Measurements from ENCODE around the gene KIF4B. TPM values are rescaled to one million over a fixed set of nuclear protein-coding genes. Genes with fewer than 3 reads are reported as not detected.
"Not testable (repeated sequence)": the region's sequence is repeated elsewhere in the genome, so short reads cannot be mapped to it uniquely, and the experiment has no call there.

The KIF4B gene, protein sequence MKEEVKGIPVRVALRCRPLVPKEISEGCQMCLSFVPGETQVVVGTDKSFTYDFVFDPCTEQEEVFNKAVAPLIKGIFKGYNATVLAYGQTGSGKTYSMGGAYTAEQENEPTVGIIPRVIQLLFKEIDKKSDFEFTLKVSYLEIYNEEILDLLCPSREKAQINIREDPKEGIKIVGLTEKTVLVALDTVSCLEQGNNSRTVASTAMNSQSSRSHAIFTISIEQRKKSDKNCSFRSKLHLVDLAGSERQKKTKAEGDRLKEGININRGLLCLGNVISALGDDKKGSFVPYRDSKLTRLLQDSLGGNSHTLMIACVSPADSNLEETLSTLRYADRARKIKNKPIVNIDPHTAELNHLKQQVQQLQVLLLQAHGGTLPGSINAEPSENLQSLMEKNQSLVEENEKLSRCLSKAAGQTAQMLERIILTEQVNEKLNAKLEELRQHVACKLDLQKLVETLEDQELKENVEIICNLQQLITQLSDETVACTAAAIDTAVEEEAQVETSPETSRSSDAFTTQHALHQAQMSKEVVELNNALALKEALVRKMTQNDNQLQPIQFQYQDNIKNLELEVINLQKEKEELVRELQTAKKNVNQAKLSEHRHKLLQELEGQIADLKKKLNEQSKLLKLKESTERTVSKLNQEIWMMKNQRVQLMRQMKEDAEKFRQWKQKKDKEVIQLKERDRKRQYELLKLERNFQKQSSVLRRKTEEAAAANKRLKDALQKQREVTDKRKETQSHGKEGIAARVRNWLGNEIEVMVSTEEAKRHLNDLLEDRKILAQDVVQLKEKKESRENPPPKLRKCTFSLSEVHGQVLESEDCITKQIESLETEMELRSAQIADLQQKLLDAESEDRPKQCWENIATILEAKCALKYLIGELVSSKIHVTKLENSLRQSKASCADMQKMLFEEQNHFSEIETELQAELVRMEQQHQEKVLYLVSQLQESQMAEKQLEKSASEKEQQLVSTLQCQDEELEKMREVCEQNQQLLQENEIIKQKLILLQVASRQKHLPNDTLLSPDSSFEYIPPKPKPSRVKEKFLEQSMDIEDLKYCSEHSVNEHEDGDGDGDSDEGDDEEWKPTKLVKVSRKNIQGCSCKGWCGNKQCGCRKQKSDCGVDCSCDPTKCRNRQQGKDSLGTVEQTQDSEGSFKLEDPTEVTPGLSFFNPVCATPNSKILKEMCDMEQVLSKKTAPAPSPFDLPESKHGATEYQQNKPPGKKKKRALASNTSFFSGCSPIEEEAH
- under 1 TPM; 0.14 to 0.18 (median 0.18) TPM for polyA plus RNA-seq (ENCODE audit: insufficient read length in 4 of 4)

DNA sequence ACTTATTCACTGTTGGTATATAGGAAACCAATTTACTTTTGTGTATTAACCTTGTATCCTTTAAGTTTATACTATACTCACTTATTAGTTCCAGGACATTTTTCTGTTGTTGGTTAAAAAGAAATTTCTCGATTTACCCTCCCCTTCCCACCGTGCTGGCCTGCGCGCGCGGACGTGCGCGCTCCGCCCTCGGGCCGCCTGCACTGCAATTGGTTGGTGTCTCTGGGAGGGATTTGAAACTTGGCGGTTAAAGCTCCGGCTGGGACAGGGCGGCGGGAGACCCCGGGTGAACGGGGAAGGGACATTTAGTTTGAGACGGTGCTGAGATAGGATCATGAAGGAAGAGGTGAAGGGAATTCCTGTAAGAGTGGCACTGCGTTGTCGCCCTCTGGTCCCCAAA is at the start of gene KIF4B:
TSS of gene KIF4B (plus strand) at position 230 of the 400 bp plus-strand sequence. CDS start at position 335, 105 bp downstream.
- DNase-seq (ENCODE audit: low read depth in 4 of 4, low spot score in 2 of 4), result no peak

DNA sequence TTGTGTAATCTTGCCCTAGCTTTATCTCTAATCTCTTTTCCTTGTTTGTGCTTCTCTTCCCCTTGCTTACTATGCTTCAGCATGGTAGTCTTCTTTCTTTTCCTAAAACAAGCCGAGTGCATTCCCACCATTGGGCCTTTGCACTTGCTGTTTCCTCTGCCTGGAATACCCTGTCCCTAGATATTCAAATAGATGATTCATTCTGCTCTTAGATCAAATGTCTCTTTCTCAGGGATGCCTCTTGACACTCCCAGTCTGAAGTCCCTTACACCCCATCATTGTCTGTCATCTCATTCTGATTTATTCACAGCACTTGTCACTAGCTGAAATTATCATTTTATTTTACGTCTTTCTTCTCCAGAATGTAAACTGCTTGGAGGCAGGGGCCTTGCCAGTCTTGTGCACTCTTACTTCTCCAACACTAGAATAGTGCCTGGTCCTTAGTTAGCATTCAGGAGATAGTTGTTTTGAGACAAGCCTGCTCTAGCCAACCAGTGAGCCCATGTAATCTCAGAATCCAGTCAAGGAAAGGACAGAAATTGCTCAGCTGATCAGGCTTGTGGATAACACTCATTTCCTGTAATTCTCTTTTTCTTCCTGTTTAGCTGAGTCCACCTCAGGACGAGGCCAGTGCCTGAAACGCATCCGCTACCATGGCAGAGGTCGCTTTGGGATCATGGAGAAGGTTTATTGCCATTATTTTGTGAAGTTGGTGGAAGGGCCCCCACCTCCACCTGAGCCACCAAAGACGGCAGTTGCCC is 47.3 kb upstream of the KIF4B start:
- DNase-seq (ENCODE audit: low read depth in 4 of 4, low spot score in 2 of 4), result no peak

DNA sequence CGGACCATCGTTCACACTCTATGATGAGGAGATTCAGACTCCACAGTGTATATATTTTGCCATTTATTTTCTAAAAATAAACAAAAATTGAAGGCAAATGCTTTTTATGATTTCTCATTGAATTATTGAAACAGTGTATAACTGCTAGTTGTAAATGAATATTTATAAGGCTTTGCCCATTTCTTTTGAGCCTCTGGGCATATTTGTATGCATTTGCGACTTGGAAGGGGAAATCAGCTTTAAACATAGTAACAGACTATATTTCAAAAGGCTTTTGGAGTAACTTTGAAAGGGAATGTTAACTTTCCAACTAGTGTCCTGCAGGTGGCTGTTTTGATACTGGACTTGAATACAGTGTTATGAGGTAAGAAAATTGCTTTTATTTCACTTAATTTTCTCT is 46.7 kb upstream of the KIF4B start:
- DNase-seq (ENCODE audit: low read depth in 4 of 4, low spot score in 2 of 4), result no peak

DNA sequence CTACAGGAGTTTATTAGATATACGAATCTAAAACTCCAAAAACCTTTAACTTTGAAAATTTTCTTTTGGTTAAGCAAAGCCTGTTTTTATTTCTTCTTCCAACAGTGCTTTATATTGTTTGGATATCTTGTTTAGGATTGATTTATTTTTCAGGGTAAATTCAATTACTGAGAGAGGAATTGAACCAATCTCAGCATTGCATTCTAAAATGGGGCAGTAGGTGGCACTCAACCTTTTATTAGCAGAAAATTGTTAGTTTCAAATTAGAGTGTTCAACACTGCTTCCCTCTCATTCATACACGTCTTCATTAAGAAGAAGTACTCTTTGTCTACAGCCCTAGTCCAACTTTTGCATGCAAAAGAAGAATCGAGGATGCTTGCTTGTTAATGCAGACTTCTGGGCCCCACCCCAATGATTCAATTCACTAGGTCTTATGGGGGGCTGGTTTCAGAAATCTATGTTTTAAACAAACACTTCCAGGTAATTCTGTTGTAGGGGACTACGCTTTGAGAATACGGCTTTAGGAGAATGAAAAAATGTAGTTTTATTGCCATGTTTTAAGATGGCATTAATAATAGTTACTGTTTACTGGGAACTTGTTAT is 46.0 kb upstream of the KIF4B start:
- DNase-seq (ENCODE audit: low read depth in 4 of 4, low spot score in 2 of 4), result no peak

DNA sequence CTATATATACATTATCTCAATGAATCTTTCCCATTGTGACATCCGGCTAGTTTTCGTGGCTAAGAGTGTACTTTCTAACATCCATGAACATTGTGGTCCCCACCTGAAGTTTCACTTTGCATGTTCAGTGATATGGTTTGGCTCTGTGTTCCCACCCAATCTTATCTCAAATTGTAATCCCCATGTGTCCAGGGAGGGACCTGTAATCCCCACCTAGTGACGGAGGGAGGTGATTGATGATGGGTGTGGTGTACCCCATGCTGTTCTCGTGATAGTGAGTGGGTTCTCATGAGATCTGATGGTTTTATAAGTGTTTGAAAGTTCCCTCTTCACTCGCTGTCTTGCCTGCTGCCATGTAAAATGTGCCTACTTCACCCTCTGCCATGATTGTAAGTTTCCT is 44.6 kb upstream of the KIF4B start:
- DNase-seq (ENCODE audit: low read depth in 4 of 4, low spot score in 2 of 4), result no peak

DNA sequence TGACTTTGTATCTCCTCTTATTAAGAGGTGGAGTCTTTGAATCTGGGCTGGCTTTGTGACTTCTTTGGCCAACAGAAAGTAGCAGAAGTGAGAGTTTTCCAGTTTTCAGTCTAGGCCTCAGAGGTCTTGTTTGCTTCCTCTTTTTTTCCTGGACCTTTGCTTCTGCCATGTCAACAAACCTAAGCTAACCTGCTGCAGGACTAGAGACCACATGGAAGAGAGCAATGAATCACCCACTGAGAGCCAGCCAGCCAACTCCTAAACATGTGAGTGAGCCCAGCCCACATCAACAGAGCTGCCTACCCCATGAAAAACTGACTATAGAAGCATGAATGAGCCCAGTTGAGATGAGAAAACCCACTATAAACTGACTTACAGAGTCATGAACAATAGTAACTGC is 42.8 kb upstream of the KIF4B start:
- DNase-seq (ENCODE audit: low read depth in 4 of 4, low spot score in 2 of 4), result no peak

DNA sequence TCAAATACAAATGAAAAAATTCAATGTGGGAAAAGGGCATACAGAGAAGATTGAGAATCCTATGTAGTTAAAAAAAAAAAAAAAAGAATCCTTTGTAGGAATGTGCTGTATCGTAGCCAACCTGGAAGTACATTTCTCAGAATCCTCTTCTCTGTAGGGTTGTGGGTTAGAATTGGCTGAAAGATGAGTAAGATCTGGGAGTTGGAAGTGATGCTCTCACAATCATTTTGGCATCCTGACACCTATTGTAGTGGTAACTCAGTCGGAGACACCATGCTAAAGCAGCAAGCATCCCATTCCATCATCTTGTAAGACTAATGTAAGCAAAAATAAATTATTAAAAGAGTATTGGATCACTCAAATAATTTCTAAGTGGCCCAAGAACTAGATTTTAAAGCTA is 42.1 kb upstream of the KIF4B start:
- DNase-seq (ENCODE audit: low read depth in 4 of 4, low spot score in 2 of 4), result no peak

DNA sequence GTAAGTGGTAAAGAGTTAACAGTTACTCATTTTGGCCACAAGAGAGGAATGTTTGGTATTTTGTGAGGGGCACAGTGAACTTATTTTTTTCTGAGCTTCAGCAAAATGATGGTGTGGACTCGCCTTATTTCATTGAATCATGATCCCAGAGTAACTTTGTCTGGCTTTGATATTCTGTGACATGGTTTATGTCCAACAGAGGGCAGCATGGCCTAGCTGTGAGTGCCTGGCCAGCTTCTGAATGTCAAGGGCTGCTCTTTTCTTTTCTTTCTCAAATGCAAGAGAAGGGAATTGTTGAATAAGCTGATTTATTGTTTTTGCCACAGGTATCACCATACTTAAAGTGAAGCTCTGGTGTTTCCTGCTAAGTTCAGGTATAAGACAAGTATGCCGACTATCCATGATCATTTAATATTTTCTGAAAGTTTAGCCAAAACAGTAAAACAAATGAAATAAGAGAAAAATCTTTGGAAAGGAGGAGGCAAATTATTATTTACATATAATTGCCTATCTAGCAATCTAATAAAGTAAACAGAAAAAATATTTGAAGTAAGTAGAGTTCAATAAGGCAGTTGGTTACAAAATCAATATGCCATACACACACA is 41.0 kb upstream of the KIF4B start:
- DNase-seq (ENCODE audit: low read depth in 4 of 4, low spot score in 2 of 4), result peak in 2 of 4 donors; percentile 11 to 13

DNA sequence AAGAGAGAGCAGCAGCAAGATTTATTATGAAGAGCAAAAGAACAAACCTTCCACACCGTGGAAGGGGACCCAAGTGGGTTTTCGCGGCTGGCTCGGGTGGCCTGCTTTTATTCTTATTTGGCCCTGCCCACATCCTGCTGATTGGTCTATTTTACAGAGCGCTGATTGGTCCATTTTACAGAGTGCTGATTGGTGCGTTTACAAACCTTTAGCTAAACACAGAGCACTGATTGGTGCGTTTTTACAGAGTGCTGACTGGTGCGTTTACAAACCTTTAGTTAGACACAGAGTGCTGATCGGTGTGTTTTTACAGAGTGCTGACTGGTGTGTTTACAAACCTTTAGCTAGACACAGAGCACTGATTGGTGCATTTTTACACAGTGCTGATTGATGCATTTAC is 37.5 kb upstream of the KIF4B start:
- not testable (repeated sequence) for DNase-seq (ENCODE audit: low read depth in 4 of 4, low spot score in 2 of 4)

DNA sequence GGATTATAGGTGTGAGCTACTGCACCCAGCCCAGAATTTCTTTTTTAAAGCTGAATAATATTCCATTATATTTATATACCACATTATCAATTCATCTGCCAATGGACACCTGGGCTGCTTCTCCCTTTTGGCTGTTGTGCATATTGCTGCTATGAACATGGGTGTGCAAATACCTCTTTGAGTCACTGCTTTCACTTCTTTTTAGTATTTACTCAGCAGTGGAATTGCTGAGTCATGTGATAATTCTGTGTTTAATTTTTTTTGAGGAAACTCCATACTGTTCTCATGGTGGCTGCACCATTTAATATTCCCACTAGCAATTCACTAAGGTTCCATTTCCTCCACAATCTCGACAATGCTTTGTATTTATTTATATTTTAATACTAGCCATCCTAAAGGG is 36.1 kb upstream of the KIF4B start:
- no peak for DNase-seq (ENCODE audit: low read depth in 4 of 4, low spot score in 2 of 4)

DNA sequence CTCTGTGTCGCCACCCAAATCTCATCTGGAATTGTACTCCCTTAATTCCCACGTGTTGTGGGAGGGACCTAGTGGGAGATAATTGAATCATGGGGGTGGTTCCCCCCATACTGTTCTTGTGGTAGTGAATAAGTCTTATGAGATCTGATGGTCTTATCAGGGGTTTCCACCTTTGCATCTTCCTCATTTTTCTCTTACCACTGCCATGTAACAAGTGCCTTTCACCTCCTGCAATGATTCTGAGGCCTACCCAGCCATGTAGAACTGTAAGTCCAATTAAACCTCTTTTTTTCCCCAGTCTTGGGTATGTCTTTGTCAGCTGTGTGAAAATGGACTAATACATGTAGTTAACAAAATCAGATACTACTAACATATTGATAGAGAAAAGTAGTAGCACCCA is 35.3 kb upstream of the KIF4B start:
- not testable (repeated sequence) for DNase-seq (ENCODE audit: low read depth in 4 of 4, low spot score in 2 of 4)

DNA sequence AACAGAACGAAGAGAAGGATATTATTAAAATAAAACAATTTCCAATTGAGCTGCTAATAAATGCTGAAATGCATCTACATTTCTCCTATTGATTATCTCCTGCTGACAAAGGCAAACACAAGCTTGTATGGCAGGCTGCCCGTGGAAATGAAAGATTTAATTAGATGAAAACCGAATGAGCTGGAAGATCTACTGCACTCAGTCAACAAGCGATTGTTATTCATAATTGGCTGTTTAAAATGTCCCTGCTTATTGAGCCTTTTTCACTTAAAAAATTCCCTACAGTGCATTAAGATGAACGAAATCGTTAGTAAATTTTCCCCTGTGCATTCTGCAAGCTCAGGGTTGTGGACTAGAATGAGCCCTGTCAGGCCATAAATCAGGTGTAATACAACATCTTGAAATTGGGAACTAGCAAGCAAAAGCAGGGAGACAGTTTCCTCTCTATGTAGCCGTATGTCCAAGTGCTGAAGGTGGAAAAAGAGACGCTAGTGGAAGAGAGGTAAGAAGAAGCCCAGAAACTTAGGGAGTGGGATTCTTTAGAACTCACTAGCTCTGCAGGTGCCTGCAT is 28.5 kb upstream of the KIF4B start:
- no peak for DNase-seq (ENCODE audit: low read depth in 4 of 4, low spot score in 2 of 4)

DNA sequence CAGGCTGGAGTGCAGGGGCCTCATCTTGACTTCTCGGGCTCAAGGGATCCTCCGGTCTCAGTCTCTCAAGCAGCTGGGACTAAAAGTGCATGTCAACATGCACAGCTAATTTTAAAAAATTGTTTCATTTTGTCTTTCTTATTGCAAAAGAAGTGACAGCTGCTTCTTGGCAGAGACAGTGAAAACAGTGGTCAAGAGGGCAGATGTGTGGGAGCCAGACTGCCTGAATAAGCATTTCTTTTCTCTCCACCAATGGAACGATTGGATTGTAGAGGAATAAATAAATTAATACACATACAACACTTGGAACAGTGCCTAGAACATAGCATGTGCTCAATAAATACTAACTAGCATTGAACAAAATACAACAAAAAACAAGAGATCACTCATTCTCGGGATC is 27.4 kb upstream of the KIF4B start:
- no peak for DNase-seq (ENCODE audit: low read depth in 4 of 4, low spot score in 2 of 4)

DNA sequence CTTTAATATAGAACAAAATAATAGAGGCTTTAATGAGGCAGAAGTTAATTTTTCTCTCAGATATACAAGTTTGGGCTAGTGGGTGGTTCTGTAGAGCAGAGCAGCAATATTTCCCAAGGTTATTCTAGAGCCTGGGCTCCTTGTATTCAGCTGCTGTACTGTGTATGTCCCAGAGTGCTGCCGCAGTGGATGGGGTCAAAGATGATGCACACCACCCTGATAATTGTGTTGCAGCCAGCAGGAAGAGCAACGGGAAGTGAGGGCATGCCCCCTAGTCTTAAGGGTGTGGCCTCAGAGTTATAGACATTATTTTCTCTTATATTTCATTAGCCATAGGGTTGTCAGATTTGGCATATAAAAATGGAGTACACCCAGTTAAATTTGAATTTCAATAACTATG is 23.9 kb upstream of the KIF4B start:
- DNase-seq (ENCODE audit: low read depth in 4 of 4, low spot score in 2 of 4), result no peak

DNA sequence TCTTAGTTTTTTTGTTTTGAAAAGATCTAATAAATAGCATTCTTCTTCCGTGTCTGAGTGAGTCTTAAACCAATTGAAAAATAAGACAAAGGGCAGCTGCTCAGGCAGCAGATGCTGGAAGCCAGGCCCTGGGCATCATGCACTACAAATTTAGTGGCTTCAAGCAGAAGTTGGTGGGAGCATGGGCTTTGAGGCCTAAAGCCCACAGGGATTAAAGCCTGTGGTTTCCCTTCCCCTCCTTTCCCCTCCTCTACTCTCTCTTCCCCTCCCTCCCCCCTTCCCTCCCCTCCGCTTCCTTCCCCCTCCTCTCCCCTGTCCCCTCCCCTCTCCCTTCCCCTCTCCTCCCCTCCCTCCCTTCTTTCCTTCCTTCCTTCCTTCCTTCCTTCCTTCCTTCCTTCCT is 20.1 kb upstream of the KIF4B start:
- no peak for DNase-seq (ENCODE audit: low read depth in 4 of 4, low spot score in 2 of 4)

DNA sequence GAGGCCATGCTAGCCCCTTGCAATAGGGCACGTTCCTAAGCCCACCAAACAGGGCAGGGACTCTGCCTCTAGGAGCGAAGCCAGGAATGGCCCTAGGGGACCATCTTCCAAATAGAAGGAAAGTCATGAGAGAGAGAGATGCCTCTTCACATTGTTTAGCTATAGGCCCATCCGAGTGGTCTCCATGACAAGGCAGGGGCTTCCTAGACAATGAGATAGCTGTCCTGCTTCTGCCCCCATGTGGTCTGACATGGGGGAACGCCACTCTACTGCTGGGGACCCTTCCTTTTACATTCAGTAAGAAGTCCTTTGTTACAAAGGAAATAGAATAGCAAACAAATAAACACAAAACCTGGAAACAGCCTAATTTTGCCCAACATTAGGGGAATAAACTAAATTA is 17.9 kb upstream of the KIF4B start:
- no peak for DNase-seq (ENCODE audit: low read depth in 4 of 4, low spot score in 2 of 4)

DNA sequence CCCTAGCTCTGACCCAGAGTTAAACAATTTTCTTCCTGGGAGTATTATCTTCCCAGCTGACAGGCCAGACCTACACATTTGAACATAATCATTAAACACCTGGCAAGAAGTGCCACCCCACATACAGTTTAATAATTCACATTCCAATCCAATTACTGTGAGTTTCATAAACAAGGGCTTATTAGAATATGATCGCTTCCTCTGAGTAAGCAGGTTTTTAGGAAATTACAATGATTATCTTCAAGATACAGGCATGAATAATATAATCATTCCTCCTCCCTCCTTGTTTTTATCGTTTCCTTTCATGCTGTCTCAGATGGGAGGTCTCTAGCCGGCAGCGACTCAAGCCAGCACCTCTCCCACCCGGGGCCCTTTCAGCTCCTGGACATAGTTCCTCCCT is 15.8 kb upstream of the KIF4B start:
- DNase-seq (ENCODE audit: low read depth in 4 of 4, low spot score in 2 of 4), result no peak

DNA sequence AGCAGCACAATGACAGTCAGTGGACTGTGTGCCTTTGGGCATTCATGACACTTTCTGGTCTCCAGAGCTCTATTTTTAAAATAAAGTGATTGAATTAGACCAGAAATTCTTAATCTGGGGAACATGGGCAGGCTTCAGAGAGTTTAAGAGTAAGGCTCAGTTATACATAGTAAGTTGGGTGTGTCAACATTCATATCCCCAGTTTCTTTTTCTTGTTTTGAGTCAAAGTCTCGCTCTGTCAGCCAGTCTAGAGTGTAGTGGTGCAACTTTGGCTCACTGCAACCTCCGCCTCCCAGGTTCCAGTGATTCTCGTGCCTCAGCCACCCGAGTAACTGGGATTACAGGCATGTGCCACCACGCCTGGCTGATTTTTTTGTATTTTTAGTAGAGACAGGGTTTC is 13.7 kb upstream of the KIF4B start:
- DNase-seq (ENCODE audit: low read depth in 4 of 4, low spot score in 2 of 4), result no peak

DNA sequence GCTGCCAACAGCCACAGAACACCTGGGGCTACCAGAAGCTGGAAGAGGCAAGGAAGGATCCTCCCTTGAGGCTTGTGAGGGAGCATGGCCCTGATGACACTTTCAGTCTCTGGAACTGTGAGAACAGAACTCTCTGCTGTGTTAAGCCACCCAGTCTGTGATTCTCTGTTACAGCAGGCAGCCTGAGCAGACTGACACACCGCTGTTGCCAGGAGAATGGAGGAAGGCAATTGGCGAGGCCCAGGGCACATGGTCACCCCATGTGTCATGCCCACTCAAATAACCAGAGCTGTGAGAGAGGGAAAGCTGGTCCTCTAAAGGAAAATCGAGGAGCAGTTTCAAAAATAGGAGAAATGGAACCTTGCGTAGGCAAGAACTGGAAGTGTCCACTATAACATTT is 12.0 kb upstream of the KIF4B start:
- no peak for DNase-seq (ENCODE audit: low read depth in 4 of 4, low spot score in 2 of 4)

Measured in left renal cortex interstitium (tissue), 4 donors.